SU-DHL-6 (cell line): ENCODE data around the gene POGLUT3.

Source experiments
- H2AFZ ChIP-seq: fragments of 200-600 bp; sonication (generic); 2 replicates; pipeline ENCODE4 v1.6.1; 2014; ENCODE audit warnings: low read depth, mild to moderate bottlenecking, moderate library complexity, mixed read lengths, antibody characterized with exemption, low read length; ENCODE audit not compliant: severe bottlenecking
- H3F3A ChIP-seq: fragments of 200-600 bp; shearing (Covaris generic); 2 replicates; pipeline ENCODE4 v1.6.0; 2016; ENCODE audit warnings: antibody characterized with exemption, mild to moderate bottlenecking; ENCODE audit not compliant: insufficient read depth
- H3K27ac ChIP-seq: fragments of 200-600 bp; sonication (generic); 2 replicates; pipeline ENCODE4 v1.5.1; 2016; ENCODE audit warnings: low read depth, mild to moderate bottlenecking, low read length, moderate library complexity, mixed read lengths
- H3K27me3 ChIP-seq: fragments of 200-600 bp; sonication (generic), shearing (Covaris generic); 2 replicates; pipeline ENCODE4 v1.6.0; 2014; ENCODE audit warnings: mild to moderate bottlenecking, low read length
- H3K36me3 ChIP-seq: fragments of 200-600 bp; sonication (generic); 2 replicates; pipeline ENCODE4 v1.6.1; 2014; ENCODE audit warnings: mild to moderate bottlenecking, low read length, mixed read lengths
- H3K4me2 ChIP-seq: fragments of 300-600, 200-600 bp; shearing (Covaris generic), sonication (generic); 2 replicates; pipeline ENCODE4 v1.6.0; 2014; ENCODE audit warnings: low read length, low read depth, mild to moderate bottlenecking; ENCODE audit not compliant: poor library complexity, severe bottlenecking
- H3K4me3 ChIP-seq: fragments of 200-600 bp; sonication (generic); 2 replicates; pipeline ENCODE4 v1.5.1; 2014; ENCODE audit warnings: antibody characterized with exemption, low read length, mild to moderate bottlenecking, mixed read lengths; ENCODE audit not compliant: insufficient read depth, poor library complexity, severe bottlenecking
- H3K79me2 ChIP-seq: fragments of 200-600 bp; sonication (generic); 2 replicates; pipeline ENCODE4 v1.6.1; 2014; ENCODE audit warnings: mild to moderate bottlenecking, low read length, moderate library complexity; ENCODE audit not compliant: insufficient read depth
- H3K9ac ChIP-seq: fragments of 200-600 bp; sonication (generic); 2 replicates; pipeline ENCODE4 v1.7.0; 2014; ENCODE audit warnings: mild to moderate bottlenecking, low read length
- H3K9me2 ChIP-seq: fragments of 200-600 bp; sonication (generic); replicated peaks from 2 replicates; pipeline ENCODE4 v1.6.1; 2014; ENCODE audit warnings: low read length; ENCODE audit not compliant: insufficient read depth
- H3K9me3 ChIP-seq: fragments of 200-600 bp; sonication (generic); 2 replicates; pipeline ENCODE4 v1.6.1; 2014; ENCODE audit warnings: low read length, mixed read lengths; ENCODE audit not compliant: insufficient read depth
- H4K20me1 ChIP-seq: fragments of 200-600 bp; sonication (generic); 2 replicates; pipeline ENCODE4 v1.6.1; 2014; ENCODE audit warnings: low read depth, mild to moderate bottlenecking, antibody characterized with exemption, low read length, moderate library complexity, mixed read lengths
- CTCF ChIP-seq: fragments of 200-600 bp; sonication (generic); IDR thresholded peaks from one replicate; pipeline ENCODE4 v1.5.1; 2017; ENCODE audit warnings: antibody characterized with exemption, mild to moderate bottlenecking, low read length, moderate library complexity; ENCODE audit not compliant: insufficient read depth, poor library complexity, severe bottlenecking
- EZH2phosphoT487 ChIP-seq: fragments of 200-600 bp; sonication (generic), shearing (Covaris generic); conservative IDR thresholded peaks from 2 replicates; pipeline ENCODE4 v1.6.1; 2018; ENCODE audit warnings: mild to moderate bottlenecking, antibody characterized with exemption, low read length, moderate library complexity, mixed read lengths

The POGLUT3 gene

GRCh38 chr11:108498046-108498815 is at the start of gene POGLUT3:
POGLUT3 (minus strand) TSS chr11:108498384; CDS start chr11:108498366, 18 bp downstream.
- no peak for TF ChIP-seq CTCF
- peak within 1 kb of the TSS; percentile 20; the same call in 1 of the 2 replicates for H3K9ac ChIP-seq
- peak within 1 kb of the TSS; percentile 10 for H3K4me3 ChIP-seq
- no peaks in the 10 kb centered on the region for H3K9me2 ChIP-seq
- peak within 1 kb of the TSS; percentile 32 for H3K4me2 ChIP-seq
- no peaks in the 10 kb centered on the region for H3K27me3 ChIP-seq
- H3K9me3 ChIP-seq, result no peaks in the 10 kb centered on the region
- no peaks in the 10 kb centered on the region for H3F3A ChIP-seq
- H3K36me3 ChIP-seq, result no peaks in the 10 kb centered on the region
- peak within 1 kb of the TSS; percentile 16 for H2AFZ ChIP-seq
- no peak within 1 kb of the TSS for H3K27ac ChIP-seq
- no peaks in the 10 kb centered on the region for H4K20me1 ChIP-seq
- no peaks in the 10 kb centered on the region for H3K79me2 ChIP-seq

GRCh38 chr11:108545909-108546501 is 47.8 kb upstream of the POGLUT3 start:
- H2AFZ ChIP-seq, result no peak overlapping the region
- no peak overlapping the region for H3K9ac ChIP-seq
- TF ChIP-seq EZH2phosphoT487, result no peak
- no peak for TF ChIP-seq CTCF
- no peaks in the 10 kb centered on the region for H3K27me3 ChIP-seq
- H3K79me2 ChIP-seq, result no peaks in the 10 kb centered on the region
- no peak overlapping the region for H3K4me3 ChIP-seq
- no peaks in the 10 kb centered on the region for H3K9me2 ChIP-seq
- H3K4me2 ChIP-seq, result no peak overlapping the region
- no peaks in the 10 kb centered on the region for H3F3A ChIP-seq
- no peaks in the 10 kb centered on the region for H3K36me3 ChIP-seq
- no peaks in the 10 kb centered on the region for H3K9me3 ChIP-seq
- no peak overlapping the region for H3K27ac ChIP-seq
- H4K20me1 ChIP-seq, result no peaks in the 10 kb centered on the region

- Histone ChIP-seq H3K36me3 (no peaks in the 10 kb centered on the region), H3F3A (no peaks in the 10 kb centered on the region), H3K4me2 (no peak overlapping the region), H3K27ac (no peak overlapping the region), H3K4me3 (no peak overlapping the region), H3K9me3 (no peaks in the 10 kb centered on the region), H4K20me1 (no peaks in the 10 kb centered on the region), H3K79me2 (no peaks in the 10 kb centered on the region), H2AFZ (no peak overlapping the region), H3K9me2 (no peaks in the 10 kb centered on the region), H3K27me3 (no peaks in the 10 kb centered on the region), H3K9ac (no peak overlapping the region)
- TF ChIP-seq CTCF (no peak), EZH2phosphoT487 (no peak)
Measured at GRCh38 chr11:108543316-108543964, 45.3 kb upstream of the POGLUT3 start.
